T-helper 1 cell treated with Interleukin-12 subunit alpha and Interleukin-12 subunit beta and Interleukin-4 antibody, amounts not matched to agents 30 μg/mL and 1 μg/mL, for 36 hours (primary cell): ENCODE data around the gene PRR35.

ENCODE experiments used
- H3K27ac Mint-ChIP-seq: one replicate; pipeline ENCODE4 v1.8.0; 2021; ENCODE audit warnings: mild to moderate bottlenecking, mixed read lengths
- H3K27me3 Mint-ChIP-seq: one replicate; pipeline ENCODE4 v1.8.0; 2021; ENCODE audit warnings: low read depth, mixed read lengths
- H3K36me3 Mint-ChIP-seq: one replicate; pipeline ENCODE4 v1.8.0; 2021; ENCODE audit warnings: low read depth, mixed read lengths
- H3K4me1 Mint-ChIP-seq: one replicate; pipeline ENCODE4 v1.8.0; 2021; ENCODE audit warnings: low read depth, mixed read lengths
- H3K4me3 Mint-ChIP-seq: one replicate; pipeline ENCODE4 v1.8.0; 2021; ENCODE audit warnings: mild to moderate bottlenecking, moderate library complexity, mixed read lengths
- H3K9me3 Mint-ChIP-seq: one replicate; pipeline ENCODE4 v1.8.0; 2021; ENCODE audit warnings: mixed read lengths

Gene PRR35

DNA sequence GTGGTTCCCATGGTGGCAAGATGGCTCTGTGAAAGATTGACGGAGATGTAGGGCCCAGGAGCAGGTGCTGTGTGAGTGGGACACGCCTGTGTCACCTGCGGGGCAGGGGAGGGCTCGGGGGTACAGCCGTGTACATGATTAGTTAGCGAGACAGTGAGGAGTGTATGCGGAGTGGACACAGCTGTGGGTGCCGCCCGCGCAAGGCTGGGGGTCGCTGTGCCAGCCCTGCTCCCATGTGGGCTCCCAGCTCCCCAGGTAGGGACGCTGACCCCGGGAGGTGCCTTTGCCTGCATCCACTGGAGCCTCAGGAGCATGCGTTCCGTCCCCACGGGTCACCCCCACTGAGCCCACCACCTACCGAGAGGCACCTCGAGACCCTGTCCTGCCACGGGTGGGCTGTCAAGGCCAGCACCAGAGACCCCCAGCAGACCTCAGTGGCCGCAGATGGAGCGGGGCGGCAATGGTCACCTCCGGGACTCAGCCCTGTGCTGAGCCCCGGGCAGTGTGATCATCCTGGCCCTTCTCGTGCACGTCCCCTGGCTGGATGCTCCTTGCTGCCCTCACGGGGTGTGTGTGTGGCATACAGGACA is 25.2 kb upstream of the PRR35 start:
- Mint-ChIP-seq H3K36me3 (no peaks in the 10 kb centered on the region), H3K4me3 (no peak overlapping the region), H3K4me1 (peaks cover 4% of the 10 kb centered on the region), H3K9me3 (no peaks in the 10 kb centered on the region), H3K27me3 (no peaks in the 10 kb centered on the region), H3K27ac (no peak overlapping the region)

DNA sequence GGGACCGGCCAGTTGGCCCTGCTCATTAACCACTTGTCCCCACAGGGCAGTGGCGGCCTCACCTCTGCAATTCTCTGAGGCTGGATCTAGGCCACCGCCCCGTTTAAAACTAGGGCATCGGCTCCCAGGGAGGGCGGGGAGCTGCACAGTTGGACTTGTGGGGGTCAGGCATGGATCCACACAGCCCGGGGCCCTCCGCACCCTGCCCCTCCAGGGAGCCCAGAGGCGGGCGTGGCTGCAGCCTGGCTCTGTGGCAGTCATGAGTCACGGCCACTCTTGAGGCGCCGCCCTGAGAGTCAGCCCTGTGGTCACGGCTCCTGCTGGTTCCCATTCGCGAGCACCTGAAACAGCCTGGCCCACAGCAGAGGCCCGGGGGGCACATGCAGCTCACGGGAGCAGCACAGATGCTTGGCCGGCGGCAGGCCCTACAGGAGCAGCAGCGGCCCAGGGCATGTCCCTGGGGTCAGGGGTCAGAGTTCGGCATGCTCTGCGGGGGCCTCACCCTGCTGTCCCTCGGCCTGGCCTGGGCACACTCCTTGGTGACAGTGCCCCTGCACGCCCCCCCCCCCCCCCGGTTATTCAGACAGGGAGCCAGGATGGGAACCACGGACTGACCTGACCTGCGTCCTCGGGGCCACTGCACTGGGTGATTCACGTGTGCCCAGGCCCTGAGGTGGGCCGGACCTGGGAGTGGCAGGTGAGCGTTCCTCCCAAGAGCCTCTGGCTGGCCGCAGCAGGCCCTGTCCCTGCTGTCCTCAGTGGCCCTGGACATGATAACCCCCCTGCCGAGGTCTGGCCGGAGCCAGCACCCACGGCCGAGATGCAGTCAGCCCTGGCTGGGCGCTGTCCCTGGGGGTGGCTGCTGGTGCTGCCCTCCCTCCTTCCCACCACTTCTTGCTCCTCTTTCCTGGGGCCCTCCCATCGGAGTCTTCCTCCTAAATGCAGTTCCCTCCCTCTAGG is 24.5 kb upstream of the PRR35 start:
- Mint-ChIP-seq H3K4me1 (no peaks in the 10 kb centered on the region), H3K4me3 (no peak overlapping the region), H3K36me3 (no peaks in the 10 kb centered on the region), H3K27me3 (no peaks in the 10 kb centered on the region), H3K27ac (no peak overlapping the region), H3K9me3 (no peaks in the 10 kb centered on the region)

DNA sequence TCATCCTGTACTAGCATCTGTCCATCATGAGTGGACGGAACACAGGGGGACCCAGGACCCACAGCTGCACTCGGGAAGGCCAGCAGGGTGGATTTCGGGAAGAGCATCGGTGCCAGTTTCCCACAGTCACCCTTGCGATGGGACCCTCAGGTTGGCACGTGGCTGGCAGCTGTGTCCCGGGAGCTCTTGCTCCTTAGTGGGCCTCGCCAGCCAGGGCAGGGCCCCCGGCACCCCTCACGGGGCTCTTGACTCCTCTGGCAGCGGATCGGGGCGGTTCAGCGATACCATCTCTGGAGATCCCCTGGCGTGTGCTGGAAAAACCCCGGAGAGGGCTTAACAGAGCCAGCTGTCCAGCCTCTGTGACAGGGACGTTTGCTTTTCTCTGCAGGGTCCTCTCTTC is 23.4 kb upstream of the PRR35 start:
- no peaks in the 10 kb centered on the region for H3K9me3 Mint-ChIP-seq
- no peaks in the 10 kb centered on the region for H3K4me1 Mint-ChIP-seq
- H3K4me3 Mint-ChIP-seq: no peak overlapping the region
- H3K27ac Mint-ChIP-seq: no peak overlapping the region
- no peaks in the 10 kb centered on the region for H3K27me3 Mint-ChIP-seq
- no peaks in the 10 kb centered on the region for H3K36me3 Mint-ChIP-seq

DNA sequence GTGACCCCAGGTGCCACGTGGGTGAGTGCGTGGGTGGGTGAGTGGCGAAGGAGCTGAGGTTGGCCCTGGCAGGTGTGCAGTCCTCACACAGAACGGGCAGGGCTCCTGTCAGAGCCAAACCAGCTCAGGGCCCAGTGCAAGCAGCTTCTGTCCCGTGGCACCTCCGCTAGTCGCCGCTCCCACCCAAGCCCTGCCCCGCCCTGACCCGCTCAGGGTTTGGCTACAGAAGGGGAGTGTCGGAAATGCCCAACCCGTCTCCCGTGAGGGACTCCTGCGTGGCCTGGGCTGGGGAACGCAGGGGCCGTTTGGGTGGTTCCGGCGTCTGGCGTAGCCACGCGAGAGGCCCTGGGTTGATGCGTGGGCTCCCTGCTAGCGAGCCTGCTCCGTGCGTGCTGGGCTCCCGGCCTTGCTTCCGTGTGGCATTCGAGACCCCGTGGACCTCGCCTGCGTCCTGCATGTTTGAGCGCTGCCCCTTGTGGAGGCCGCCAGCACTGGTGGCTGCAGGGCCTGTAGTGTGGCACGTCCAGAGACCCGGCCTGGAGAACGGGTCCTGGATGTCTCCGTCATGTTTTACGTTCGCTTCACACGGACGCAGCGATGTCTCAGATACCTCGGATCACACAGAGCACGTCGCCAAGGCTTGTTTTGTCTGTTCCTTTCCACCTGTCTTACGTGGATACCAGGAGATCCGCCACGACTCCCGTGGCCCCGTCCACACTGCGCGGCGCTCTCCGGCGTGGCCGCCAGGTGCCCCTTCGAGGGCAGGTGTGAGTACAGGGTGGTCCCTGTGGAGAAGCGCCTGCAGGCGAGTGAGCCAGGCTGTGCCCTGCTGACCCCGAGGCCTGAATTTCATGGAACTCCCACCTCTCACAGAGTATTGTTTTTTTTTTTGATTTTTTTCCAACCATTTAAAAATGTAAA is 22.5 kb upstream of the PRR35 start:
- Mint-ChIP-seq H3K27me3 (no peaks in the 10 kb centered on the region), H3K36me3 (peaks cover 3% of the 10 kb centered on the region), H3K4me3 (no peak overlapping the region), H3K27ac (no peak overlapping the region), H3K4me1 (no peaks in the 10 kb centered on the region), H3K9me3 (no peaks in the 10 kb centered on the region)

DNA sequence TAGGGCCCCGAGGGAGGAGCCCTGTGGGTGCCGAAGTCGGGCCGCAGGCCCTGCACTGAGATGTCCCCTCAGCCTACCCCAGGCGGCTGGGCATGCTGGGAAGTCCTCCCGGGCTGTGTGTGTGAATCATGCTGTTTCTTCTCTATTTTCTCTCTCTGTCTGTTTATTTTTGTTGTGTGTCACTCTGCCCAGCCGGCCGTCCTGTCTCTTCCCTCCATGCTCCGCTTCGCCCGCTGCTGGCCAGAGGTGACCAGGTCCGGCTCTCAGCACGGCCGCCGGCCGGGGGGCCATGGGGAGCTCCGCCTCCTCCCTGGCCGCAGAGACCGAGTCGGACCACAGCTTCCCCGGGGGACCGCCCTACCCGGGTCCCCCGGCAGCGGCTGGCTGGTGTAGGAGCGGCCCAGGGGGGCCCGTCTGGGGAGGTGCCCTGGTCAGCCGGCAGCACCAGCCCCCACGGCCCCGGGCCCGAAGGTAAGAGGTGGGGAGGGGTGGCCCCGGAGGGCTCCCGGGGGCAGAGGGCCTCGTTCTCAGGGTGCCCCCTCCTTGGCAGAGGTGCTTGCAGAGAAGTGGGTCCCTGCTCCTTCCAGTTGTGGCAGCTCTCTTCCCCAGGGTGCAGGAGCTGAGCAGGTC is 20.2 kb upstream of the PRR35 start:
- Mint-ChIP-seq H3K27ac (no peak overlapping the region), H3K9me3 (no peaks in the 10 kb centered on the region), H3K27me3 (no peaks in the 10 kb centered on the region)

DNA sequence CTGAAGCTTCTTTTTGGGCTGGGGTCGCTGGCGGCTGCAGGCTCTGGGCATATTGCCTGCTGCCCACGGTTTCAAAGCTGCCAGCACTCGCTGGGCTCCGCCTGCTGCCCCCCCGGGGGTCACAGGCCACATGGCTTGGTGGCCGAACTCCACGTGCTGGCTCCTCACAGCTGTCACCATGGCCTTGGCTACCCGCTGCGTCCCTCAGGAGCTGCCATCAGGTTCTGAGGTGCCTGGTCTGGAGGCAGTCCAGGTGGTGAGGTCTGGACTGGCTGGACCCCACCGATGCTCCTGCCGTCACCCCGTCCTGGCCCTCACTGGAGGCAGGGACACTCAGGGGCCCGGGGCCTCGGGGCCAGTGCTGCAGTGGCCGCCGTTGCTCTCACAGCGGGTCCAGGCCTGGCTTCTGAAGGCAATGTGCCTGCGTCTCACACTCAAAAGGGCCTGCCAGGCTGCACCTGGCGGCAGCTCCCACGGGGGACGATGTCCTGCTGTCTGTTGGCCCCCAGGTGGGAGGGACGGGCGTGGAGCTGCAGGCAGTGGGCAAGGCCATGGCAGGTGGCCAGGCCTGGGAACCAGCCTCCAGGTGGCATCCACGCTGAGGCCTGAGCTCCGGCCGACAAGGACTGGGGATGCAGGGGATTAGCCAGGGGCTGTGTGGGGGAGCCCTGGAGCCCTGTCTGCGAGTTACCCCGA is 19.4 kb upstream of the PRR35 start:
- H3K9me3 Mint-ChIP-seq: no peaks in the 10 kb centered on the region

More for the DNA sequence above, 20.2 kb upstream of the PRR35 start:
- H3K36me3 Mint-ChIP-seq: peaks cover 3% of the 10 kb centered on the region
- H3K4me3 Mint-ChIP-seq: no peak overlapping the region
- H3K4me1 Mint-ChIP-seq: no peaks in the 10 kb centered on the region

DNA sequence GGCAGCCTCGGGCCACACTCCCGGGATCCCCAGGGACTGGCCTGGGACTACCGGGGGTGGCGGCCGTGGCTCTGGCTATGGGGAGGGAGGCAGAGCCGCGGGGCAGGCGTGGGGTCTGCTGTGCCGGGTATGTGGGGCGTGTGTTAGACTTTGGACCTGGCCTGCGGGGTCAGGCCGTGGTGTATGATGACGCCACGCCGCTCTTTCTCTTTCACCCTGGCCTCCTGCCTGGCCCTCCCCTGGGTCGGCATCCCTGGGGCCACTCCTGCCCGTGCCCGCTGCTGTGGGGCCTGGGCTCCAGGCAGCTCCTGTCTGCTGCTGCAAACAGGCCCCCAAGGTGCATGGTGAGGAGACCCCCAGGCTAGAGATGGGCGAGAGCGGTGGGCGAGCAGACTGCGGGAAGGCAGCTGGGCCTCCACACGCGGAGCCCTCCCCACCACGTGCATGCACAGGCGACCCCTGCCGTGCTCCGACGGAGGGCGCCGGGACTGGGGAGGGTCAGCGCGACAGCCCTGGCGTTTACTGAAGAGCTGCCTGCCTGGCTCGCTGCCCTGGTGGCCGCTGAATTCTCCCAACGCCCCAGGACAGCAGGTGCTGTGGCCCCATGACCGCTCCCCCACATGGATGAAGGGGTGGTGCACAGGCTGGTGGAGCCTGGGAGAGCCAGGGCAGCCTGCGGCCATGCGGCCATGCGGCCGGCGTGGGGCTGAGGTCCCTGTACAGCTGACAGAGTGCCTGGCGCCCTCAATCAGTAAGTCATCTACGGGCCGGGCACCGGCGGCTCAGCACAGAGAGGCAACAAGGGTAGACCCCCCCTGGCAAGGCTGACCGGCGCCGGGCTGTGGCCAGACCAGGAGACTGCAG is 16.7 kb upstream of the PRR35 start:
- peaks cover 3% of the 10 kb centered on the region for H3K36me3 Mint-ChIP-seq
- H3K4me1 Mint-ChIP-seq: no peaks in the 10 kb centered on the region
- no peaks in the 10 kb centered on the region for H3K27me3 Mint-ChIP-seq
- H3K9me3 Mint-ChIP-seq: no peaks in the 10 kb centered on the region
- H3K27ac Mint-ChIP-seq: no peak overlapping the region
- H3K4me3 Mint-ChIP-seq: no peak overlapping the region

More for the DNA sequence above, 19.4 kb upstream of the PRR35 start:
- Mint-ChIP-seq H3K36me3 (peaks cover 3% of the 10 kb centered on the region), H3K4me3 (no peak overlapping the region), H3K4me1 (no peaks in the 10 kb centered on the region), H3K27ac (no peak overlapping the region), H3K27me3 (no peaks in the 10 kb centered on the region)

DNA sequence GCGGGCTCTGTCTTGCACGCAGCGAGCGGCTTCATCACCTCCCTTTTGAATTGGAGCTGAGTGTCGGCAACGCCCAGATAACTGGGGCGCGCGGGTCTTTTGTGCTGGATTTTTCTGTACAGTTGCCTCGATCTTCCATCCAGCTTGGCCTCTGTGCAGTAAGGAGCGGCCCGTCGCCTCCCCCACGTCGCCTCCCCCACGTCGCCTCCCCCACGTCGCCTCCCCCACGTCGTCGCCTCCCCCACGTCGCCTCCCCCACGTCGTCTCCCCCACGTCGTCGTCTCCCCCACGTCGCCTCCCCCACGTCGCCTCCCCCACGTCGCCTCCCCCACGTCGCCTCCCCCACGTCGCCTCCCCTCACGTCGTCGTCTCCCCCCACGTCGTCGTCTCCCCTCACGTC is 15.7 kb upstream of the PRR35 start:
- Mint-ChIP-seq H3K36me3 (peaks cover 3% of the 10 kb centered on the region), H3K9me3 (no peaks in the 10 kb centered on the region), H3K27ac (no peak overlapping the region), H3K4me3 (no peak overlapping the region), H3K4me1 (no peaks in the 10 kb centered on the region), H3K27me3 (no peaks in the 10 kb centered on the region)

DNA sequence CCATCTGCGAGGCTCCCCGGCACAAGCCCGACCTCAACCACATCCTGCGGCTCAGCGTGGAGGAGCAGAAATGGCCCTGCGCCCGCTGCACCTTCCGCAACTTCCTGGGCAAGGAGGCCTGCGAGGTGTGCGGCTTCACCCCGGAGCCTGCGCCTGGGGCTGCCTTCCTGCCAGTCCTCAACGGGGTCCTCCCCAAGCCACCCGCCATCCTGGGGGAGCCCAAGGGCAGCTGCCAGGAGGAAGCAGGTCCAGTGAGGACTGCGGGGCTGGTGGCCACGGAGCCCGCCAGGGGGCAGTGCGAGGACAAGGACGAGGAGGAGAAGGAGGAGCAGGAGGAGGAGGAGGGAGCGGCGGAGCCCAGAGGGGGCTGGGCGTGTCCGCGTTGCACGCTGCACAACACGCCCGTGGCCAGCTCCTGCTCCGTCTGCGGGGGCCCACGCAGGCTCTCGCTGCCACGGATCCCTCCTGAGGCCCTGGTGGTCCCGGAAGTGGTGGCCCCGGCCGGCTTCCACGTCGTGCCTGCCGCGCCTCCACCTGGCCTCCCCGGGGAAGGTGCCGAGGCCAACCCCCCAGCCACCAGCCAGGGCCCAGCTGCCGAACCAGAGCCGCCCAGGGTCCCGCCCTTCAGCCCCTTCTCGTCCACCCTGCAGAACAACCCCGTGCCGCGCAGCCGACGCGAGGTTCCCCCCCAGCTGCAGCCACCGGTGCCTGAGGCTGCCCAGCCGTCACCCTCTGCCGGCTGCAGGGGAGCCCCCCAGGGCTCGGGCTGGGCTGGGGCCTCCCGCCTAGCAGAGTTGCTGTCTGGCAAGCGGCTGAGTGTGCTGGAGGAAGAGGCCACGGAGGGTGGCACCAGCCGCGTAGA is 13.1 kb upstream of the PRR35 start:
- no peaks in the 10 kb centered on the region for H3K9me3 Mint-ChIP-seq
- no peak overlapping the region for H3K4me3 Mint-ChIP-seq

DNA sequence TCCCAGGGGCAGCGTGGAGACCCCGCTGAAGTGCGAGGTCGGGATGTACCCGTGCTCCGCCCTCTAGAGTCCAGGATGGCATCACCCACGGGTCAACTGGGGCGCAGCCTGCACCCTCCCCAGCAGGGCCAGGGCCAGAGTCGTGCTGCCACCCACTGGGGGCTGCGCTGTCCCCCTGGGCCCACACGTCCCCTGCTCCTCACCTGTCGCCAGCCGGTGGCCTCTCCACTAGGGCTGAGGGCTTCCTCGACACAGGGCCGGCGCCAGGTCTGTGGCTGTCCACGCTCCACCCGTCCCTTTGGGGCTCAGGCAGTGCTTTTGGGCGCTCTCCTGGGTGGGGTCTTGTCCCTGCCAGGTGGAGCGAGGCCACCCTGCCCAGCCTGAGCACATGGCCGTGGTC is 11.6 kb upstream of the PRR35 start:
- H3K27me3 Mint-ChIP-seq: no peaks in the 10 kb centered on the region
- H3K36me3 Mint-ChIP-seq: no peaks in the 10 kb centered on the region
- no peak overlapping the region for H3K4me3 Mint-ChIP-seq
- H3K27ac Mint-ChIP-seq: no peak overlapping the region
- H3K9me3 Mint-ChIP-seq: no peaks in the 10 kb centered on the region
- no peaks in the 10 kb centered on the region for H3K4me1 Mint-ChIP-seq

More for the DNA sequence above, 13.1 kb upstream of the PRR35 start:
- no peak overlapping the region for H3K27ac Mint-ChIP-seq
- H3K36me3 Mint-ChIP-seq: peaks cover 3% of the 10 kb centered on the region
- H3K27me3 Mint-ChIP-seq: no peaks in the 10 kb centered on the region
- H3K4me1 Mint-ChIP-seq: no peaks in the 10 kb centered on the region

DNA sequence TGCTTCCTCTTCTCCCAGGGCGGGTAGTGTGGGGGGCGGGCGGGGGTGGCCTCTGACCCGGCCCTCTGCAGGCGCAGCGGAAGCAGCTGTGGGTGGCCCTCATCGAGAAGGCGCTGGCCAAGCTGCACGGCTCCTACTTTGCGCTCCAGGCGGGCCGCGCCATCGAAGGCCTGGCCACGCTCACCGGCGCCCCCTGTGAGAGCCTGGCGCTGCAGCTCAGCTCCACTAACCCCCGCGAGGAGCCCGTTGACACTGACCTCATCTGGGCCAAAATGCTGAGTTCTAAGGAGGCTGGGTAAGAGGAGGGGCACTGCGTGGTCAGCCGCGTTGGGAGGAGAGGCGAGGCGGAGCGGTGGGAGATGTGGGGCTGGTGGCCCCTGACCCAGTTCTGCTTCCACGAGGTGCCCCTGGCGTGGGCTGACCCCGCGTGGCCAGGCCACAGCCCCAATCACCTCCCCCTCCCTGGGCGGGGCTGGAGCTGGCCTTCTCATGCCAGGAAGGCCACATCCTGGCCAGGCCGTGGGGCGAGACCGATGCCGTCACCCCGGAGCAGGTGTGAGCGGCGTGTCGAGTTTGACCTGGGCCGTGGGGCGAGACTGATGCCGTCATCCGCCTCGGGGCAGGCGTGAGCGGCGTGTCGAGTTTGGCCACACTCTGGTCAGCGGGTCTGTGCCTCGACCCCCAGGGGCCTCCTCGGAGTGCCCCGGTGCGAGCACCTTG is 10.5 kb upstream of the PRR35 start:
- no peaks in the 10 kb centered on the region for H3K4me1 Mint-ChIP-seq
- no peak overlapping the region for H3K27ac Mint-ChIP-seq
- H3K36me3 Mint-ChIP-seq: no peaks in the 10 kb centered on the region
- H3K9me3 Mint-ChIP-seq: no peaks in the 10 kb centered on the region
- no peak overlapping the region for H3K4me3 Mint-ChIP-seq
- no peaks in the 10 kb centered on the region for H3K27me3 Mint-ChIP-seq

DNA sequence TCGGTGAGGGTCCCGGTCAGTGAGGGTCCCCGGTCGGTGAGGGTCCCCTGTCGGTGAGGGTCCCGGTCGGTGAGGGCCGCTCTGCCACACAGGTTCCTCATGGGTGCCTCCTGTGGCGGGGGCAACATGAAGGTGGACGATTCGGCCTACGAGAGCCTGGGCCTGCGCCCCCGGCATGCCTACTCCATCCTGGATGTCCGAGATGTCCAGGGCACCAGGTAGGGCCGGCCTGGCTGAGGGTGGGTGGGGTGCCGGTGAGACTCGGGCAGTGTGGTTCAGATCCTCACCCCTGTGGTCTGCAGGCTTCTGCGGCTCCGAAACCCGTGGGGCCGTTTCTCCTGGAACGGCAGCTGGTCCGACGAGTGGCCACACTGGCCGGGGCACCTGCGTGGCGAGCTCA is 9.0 kb upstream of the PRR35 start:
- Mint-ChIP-seq H3K4me3 (no peak overlapping the region), H3K36me3 (no peaks in the 10 kb centered on the region), H3K9me3 (no peaks in the 10 kb centered on the region), H3K27ac (no peak overlapping the region), H3K4me1 (no peaks in the 10 kb centered on the region), H3K27me3 (no peaks in the 10 kb centered on the region)
